DMS114 treated with DMSO at 0.1 percent for 48 hours (cell line): ENCODE data around the gene MRPL52.
"Not testable (repeated sequence)": the region's sequence is repeated elsewhere in the genome, so short reads cannot be mapped to it uniquely, and the experiment has no call there.

Experiments
- DNase-seq: peaks from one replicate; lab custom pipeline; 2025; ENCODE audit not compliant: unreplicated experiment; lab: John Stamatoyannopoulos, UW

MRPL52 gene

DNA sequence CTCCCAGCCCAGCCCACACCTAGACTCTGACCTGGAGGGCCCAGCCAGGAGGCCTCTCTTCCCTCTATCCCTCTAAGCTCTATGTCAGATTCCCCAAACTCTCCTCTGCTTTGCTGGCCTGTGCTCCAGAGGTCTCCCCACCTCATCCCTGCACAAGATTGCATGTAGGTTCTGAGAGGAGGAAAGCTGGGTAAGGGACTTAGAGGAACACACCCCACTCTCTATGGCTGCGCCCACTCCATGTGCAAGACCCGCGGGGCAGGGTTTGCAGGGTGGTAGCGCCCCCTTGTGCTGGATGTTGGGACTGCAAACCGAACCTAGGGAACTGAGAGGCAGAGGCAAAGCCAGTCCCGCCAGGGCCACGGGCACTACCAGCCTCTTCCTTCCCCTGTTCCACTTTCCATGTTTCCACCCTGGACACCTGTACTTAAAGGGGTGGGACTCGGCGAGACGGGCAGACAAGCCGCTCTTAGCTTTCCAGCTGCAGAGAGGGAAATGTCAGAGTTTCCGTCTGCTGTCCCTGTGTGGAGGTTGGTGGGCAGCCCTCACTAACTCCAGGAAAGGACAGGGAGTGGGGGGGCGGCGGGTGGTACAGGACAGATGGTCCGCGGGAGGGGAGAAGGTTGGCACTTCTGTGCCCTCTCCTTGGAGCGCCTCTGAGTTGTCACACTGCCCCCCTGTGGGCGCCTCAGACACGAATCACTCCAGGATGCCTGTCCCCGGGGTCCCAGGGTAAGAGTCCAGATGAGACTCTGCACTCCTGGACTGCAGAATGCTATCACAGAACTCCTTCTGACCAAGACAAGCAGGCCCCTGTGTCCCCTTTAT lies 23.5 kb downstream of the MRPL52 start:
- peak; percentile 43 for DNase-seq

DNA sequence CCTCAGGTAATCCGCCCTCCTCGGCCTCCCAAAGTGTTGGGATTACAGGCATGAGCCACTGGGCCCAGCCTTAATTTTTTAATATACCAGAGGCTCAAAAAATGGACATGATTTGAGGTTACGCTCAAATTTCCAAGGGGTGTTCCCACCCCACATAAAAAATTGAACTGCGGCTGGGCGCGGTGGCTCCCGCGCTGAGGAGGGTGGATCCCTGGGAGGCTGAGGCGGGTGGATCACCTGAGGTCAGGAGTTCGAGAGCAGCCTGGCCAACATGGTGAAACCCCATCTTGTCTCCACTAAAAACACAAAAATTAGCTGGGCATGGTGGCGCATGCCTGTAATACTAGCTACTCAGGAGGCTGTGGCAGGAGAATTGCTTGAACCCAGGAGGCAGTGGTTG lies 24.6 kb downstream of the MRPL52 start:
- not testable (repeated sequence) for DNase-seq

DNA sequence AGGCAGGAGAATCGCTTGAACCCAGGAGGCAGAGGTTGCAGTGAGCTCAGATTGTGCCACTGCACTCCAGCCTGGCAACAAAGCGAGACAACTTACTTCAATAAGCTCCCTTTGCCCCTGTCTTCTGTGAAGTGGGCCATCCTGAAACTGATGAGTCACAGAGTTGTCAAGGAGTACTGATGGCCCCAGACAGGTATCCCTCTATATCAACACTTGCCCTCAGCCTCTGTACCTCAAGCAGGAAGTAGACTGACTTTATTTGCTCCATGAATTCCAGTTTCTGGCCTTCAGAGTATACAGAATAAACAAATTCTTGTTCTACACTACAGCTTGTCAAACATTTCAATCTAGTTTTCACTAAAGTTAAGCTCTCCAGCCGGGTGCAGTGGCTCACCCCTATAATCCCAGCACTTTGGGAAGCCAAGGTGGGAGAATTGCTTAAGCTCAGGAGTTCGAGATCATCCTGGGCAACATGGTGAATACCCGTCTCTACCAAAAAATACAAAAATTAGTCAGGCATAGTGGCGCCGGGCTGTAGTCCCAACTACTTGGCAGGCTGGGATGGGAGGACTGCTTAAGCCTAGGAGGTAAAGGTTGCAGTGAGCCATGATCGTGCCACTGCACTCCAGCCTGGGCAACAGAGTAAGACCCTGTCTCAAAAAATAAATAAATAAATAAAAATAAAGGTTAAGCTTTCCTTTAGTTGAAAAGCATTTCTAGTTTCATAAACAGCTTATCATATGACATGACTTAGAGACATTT lies 25.5 kb downstream of the MRPL52 start:
- DNase-seq, result no peak

DNA sequence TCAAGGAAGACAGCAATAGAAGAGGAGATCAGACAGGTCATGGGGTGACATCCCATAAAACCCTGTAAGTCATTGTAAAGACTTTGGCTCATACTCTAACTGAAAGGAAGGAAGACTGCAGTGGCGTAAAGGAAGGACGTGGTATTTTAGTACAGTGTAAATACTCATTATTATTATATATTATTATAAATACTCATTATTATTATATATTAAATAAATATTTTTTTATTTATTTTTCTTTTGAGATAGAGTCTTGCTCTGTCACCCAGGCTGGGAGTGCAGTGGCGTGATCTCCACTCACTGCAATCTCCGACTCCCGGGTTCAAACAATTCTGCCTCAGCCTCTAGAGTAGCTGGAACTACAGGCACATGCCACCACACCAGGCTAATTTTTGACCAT lies 26.7 kb downstream of the MRPL52 start:
- DNase-seq, result no peak

DNA sequence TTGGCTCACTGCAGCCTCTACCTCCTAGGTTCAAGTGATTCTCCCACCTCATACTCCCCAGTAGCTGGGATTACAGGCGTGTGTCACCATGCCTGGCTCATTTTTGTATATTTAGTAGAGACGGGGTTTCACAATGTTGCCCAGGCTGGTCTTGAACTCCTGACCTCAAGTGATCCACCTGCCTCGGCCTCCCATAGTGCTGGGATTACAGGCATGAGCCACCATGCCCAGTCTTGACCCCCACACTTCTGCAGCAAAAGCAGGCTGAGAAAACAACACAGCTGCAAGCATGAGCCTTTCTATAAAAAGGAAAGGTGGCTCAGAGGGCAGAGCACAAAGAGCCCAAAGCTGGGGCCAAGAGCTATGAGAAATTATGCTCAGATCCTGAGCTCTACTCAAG lies 30.7 kb downstream of the MRPL52 start:
- DNase-seq, result not testable (repeated sequence)

DNA sequence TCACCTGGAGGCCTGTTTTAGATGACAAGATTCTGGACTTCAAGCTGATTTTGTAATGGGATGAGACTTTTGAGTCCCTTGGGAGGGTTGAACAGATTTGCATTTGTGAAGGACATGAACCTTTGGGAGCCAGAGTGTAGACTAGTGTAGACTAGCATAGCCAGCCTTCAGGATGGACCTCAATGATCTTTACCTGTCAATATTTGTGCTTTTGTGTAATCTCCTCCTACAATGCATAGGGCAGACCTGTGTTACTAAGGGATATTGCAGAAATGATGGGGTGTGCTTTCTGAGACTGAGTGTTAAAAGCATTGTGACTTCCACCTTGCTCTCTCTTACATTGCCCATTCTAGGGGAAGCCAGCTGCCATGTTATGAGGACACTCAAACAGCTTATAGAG lies 32.0 kb downstream of the MRPL52 start:
- no peak for DNase-seq

DNA sequence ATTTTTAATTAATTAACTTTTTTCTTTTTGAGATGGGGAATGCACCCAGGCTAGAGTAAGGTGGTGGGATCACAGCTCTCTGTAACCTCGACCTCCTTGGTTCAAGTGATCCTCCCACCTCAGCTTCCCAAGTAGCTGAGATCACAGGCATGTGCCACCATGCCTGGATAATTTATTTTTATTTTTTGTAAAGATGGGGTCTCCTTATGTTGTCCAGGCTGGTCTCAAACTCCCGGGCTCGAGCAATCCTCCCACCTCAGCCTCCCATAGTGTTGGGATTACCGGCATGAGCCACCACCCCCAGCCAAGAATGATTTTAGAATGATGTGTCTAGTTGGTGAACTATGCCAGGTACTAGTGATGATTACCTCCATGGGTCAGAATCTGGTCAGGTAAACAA lies 35.3 kb downstream of the MRPL52 start:
- DNase-seq, result no peak

DNA sequence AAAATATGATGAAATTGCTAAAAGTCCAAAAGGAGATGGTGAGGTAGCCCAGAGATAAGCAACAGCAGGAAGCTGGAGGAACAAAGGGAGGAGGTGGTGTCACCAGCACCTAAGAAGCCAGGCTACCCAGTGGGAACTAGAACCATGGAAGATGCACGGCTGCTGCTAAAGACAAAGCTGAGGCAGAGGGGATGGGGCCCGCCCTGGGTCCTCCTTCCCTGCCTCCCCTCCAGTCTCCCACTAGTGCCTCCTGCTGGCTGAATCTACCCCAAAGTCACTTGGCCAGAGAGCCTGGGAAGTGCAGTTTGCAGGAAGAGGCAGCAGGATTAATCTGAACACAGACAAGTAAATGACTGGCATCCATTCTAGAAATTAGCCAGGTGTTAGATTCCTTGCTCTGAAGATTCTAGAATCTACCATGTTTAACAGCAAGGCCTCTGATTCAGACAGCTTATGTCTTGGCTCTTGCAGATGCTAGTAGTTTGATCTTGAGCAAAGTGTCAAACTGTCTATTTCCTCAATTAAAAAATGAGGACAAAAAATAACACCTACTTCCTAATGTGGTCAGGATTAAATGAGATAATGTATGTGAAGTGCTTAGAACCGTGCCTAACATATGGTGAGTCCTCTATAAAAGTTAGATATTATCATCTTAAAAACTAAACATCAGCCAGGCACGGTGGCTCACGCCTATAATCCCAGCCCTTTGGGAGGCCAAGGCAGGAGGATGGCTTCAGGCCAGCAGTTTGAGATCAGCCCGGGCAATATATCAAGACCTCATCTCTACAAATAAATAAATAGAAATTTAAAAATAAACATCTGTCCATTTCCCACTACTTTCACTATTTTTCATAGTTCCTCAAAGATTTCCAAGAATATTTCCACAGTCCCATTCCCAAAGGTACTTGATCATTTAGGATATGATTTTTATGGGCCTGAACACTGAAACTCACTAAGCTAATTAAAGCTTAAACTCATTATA lies 36.0 kb downstream of the MRPL52 start:
- no peak for DNase-seq

DNA sequence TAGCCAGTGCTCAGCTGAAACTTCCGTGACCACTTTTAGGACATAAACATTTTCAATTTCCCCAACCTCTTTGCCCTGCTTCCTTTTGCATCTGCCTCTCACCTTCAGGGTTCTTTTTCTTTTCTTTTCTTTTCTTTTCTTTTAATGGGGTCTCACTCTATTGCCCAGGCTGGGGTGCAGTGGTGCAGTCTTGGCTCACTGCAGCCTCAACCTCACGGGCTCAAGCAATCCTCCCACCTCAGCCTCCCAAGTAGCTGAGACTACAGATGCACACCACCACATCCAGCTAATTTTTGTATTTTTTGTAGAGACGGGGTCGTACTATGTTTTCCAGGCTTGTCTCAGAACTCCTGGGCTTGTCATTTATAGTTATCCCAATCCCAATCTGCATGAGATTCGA lies 37.2 kb downstream of the MRPL52 start:
- DNase-seq, result no peak

DNA sequence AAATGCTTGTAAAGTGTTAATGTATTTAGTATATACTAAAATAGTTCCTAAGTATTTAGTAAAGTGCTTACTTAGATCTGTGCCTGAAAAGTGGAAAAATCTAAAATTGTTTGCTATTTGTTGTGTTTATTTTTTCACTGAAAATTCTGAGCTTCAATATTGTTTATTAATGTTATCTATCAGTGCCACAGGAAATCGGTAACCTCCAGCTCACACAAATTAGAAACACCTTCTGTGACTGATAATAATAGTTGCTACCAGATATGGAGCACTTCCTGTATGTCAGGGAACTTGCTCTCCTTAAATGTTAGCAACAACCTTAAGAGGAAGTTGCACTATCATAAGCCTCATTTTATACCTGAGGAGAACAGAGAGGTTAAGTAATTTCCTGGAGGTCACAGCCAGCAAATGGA lies 41.1 kb downstream of the MRPL52 start:
- DNase-seq, result no peak

DNA sequence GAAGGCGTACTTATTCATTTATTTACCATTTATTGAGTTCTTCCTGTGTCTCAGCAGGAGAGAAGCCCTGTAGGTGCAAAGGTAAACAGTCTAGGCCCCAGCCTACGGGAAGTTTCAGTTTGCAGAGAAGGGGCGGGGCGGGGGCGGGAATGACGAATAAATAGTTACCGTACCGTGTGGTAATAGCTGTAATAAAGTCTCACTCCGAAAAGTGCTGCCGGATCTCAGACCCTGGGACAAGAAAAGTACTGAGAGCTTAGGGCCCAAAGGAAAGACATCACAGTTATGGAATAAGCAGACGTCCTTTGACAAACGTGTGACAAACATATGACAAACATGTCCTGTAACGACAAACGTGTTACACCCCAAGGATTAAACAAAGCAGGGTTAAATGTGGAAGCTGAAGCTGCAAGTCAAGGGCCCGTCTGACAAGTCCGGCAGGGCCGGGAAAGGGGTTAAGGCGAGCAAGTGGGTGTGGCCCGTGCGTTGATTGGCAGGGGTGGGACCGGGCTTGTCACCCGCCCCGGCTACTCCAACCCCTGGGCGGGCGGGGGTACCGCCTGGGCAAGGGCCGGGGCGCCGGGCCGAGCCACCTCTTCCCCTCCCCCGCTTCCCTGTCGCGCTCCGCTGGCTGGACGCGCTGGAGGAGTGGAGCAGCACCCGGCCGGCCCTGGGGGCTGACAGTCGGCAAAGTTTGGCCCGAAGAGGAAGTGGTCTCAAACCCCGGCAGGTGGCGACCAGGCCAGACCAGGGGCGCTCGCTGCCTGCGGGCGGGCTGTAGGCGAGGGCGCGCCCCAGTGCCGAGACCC lies 41.7 kb downstream of the MRPL52 start, which contains the start of gene LRP10:
Gene LRP10, plus strand, starts transcription at position 517 of the 809 bp plus-strand sequence. CDS start 564 bp downstream, outside the sequence.
- DNase-seq, result peak; percentile 62

DNA sequence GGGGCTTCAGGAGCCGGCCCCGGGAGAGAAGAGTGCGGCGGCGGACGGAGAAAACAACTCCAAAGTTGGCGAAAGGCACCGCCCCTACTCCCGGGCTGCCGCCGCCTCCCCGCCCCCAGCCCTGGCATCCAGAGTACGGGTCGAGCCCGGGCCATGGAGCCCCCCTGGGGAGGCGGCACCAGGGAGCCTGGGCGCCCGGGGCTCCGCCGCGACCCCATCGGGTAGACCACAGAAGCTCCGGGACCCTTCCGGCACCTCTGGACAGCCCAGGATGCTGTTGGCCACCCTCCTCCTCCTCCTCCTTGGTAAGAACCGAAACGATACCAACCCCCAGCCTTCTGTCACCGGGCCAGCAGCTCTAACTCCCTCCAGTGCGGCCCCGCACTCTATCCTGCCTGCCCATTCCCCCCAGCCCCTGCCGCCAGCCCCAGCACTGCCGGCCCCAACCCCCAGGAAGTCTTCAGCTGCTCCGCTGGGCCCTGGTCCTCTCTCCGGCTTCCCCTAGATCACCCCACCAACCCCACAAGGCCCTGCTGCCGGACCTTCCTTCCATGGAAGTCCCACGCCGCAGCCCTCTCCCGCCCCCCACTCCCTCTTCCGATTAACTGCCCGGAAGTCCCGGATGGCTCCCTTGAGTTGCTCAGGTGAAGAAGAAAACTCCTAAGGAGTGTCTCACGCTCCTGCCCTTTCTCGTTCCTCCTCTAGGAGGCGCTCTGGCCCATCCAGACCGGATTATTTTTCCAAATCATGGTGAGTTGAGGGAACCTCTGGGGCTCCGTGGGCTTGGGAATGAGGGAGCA lies 42.5 kb downstream of the MRPL52 start:
- DNase-seq, result peak; percentile 35

DNA sequence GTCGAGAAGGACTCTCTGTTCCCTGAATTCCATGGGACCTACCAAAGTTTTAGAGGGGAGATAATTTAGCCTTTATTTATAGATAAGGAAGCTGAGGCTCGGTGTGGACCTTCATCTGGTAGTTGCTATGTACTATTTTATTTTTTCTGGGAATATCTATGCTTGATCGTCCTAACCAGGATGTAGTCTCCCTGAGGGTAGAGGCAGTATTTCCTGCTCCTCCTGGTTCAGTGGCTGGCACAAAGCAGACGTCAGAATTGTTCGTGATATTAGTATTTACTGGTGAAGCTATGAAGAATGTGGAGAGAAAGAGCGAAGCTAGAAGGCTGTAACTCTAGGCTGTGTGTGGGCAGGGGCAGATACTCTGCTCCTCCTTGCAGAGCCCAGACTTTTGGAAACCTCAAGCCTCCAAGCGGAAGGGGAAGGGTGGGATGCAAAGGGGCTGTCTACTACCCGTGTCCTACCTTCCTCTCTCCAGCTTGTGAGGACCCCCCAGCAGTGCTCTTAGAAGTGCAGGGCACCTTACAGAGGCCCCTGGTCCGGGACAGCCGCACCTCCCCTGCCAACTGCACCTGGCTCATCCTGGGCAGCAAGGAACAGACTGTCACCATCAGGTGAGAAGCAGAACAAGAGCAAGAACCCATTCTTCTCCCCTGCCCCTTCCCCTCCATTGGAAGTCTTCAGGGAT lies 43.3 kb downstream of the MRPL52 start:
- no peak for DNase-seq

DNA sequence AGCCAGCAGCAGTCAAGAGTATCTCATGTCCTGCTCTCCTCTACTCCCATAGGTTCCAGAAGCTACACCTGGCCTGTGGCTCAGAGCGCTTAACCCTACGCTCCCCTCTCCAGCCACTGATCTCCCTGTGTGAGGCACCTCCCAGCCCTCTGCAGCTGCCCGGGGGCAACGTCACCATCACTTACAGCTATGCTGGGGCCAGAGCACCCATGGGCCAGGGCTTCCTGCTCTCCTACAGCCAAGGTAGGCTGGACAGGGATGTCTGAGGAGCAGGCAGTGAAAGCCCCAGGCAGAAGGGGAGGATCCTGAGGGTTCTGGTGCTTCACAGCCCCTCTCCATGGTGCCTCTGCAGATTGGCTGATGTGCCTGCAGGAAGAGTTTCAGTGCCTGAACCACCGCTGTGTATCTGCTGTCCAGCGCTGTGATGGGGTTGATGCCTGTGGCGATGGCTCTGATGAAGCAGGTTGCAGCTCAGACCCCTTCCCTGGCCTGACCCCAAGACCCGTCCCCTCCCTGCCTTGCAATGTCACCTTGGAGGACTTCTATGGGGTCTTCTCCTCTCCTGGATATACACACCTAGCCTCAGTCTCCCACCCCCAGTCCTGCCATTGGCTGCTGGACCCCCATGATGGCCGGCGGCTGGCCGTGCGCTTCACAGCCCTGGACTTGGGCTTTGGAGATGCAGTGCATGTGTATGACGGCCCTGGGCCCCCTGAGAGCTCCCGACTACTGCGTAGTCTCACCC lies 45.5 kb downstream of the MRPL52 start:
- no peak for DNase-seq

DNA sequence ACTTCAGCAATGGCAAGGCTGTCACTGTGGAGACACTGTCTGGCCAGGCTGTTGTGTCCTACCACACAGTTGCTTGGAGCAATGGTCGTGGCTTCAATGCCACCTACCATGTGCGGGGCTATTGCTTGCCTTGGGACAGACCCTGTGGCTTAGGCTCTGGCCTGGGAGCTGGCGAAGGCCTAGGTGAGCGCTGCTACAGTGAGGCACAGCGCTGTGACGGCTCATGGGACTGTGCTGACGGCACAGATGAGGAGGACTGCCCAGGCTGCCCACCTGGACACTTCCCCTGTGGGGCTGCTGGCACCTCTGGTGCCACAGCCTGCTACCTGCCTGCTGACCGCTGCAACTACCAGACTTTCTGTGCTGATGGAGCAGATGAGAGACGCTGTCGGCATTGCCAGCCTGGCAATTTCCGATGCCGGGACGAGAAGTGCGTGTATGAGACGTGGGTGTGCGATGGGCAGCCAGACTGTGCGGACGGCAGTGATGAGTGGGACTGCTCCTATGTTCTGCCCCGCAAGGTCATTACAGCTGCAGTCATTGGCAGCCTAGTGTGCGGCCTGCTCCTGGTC lies 46.1 kb downstream of the MRPL52 start:
- DNase-seq, result no peak

DNA sequence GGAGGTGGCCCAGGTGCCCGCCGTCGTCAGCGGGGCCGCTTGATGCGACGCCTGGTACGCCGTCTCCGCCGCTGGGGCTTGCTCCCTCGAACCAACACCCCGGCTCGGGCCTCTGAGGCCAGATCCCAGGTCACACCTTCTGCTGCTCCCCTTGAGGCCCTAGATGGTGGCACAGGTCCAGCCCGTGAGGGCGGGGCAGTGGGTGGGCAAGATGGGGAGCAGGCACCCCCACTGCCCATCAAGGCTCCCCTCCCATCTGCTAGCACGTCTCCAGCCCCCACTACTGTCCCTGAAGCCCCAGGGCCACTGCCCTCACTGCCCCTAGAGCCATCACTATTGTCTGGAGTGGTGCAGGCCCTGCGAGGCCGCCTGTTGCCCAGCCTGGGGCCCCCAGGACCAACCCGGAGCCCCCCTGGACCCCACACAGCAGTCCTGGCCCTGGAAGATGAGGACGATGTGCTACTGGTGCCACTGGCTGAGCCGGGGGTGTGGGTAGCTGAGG lies 47.4 kb downstream of the MRPL52 start:
- no peak for DNase-seq
